SHP77 treated with DMSO at 0.1 percent for 48 hours (cell line): ENCODE data around the gene NDUFS6.

Experiments
- DNase-seq: peaks from one replicate; lab custom pipeline; 2025; lab: John Stamatoyannopoulos, UW

NDUFS6 gene

GRCh38 chr5:1817261-1818043, 16.2 kb downstream of the NDUFS6 start:
- no peak for DNase-seq

- DNase-seq: no peak
Measured at GRCh38 chr5:1818784-1819183, 17.6 kb downstream of the NDUFS6 start.

GRCh38 chr5:1819458-1819857, 18.3 kb downstream of the NDUFS6 start:
- DNase-seq: no peak

GRCh38 chr5:1820381-1820780, 19.2 kb downstream of the NDUFS6 start:
- DNase-seq: no peak

- no peak for DNase-seq
Measured at GRCh38 chr5:1820926-1821325, 19.7 kb downstream of the NDUFS6 start.

GRCh38 chr5:1821862-1822261, 20.7 kb downstream of the NDUFS6 start:
- DNase-seq: no peak

- no peak for DNase-seq
Measured at GRCh38 chr5:1823381-1824034, 22.3 kb downstream of the NDUFS6 start.

DNA sequence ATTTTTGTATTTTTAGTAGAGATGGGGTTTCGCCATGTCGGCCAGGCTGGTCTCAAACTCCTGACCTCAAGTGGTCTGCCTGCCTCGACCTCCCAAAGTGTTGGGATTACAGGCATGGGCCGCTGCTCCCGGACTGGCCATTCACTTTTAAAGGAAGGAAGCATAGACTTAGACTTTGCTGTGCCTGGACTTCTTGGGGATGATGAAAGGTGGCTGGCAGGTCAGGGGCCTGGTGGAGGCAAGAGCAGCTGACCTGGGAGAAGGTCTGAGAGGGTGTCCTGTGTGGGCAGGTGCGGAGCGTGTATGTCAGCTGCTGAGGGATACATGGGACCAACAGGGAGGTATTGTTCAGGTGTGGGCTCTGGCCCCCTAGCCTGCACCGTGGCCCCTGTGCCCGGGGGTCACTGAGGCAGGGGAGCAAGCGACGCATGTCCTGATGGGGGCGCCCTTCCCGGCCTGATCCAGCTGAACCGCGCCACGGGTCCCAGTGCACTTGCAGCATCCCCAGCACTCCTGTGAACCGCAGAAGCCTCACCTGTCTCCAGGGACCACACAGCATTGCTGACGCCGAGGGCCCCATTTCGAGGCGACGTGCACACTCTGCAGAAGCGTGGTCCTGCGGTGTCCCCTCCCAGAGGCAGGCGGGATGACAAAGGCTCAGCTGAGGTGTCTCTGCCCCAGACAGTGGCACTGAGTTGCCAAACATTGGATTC, 23.1 kb downstream of the NDUFS6 start:
- no peak for DNase-seq

- DNase-seq: no peak
Measured at GRCh38 chr5:1824903-1825841, 24.0 kb downstream of the NDUFS6 start.

GRCh38 chr5:1826235-1826980, 25.2 kb downstream of the NDUFS6 start:
- DNase-seq: no peak

GRCh38 chr5:1827025-1827885, 26.0 kb downstream of the NDUFS6 start:
- no peak for DNase-seq

- DNase-seq: no peak
Measured at GRCh38 chr5:1827886-1828397, 26.7 kb downstream of the NDUFS6 start.

DNA sequence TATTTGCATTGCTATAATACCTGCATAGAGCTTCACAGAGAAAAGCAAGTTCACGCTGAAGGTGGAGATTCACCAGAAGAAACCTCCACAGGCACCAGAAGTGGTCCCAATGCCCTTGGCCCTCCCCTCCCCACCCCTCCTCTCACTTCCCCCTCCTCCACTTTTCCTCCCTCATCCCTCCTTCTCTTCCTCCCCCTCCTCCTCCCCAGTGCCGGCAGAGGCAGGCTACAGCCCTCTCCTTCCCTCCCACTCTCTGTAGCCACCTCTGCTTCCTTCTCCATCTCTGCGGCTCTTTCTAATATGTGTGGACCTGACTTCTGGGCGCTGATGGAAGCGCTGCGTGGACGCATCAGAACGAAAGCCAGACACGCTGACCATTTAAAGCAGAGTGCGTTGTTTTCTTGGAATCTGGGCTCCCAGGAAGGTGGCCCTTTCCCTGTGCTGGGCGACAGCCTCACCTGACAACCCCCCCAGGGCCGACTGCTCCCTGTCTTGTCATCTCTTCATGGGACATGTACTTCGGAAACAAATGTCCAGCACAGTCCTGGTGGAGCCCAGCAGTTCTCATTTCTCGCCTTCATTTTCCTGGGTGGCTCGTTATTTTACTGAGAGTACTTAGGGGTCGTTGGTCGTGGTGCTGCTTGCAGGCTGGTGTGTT, 29.5 kb downstream of the NDUFS6 start:
- no peak for DNase-seq

- DNase-seq: no peak
Measured at GRCh38 chr5:1831257-1831656, 30.1 kb downstream of the NDUFS6 start.

- DNase-seq: no peak
Measured at GRCh38 chr5:1831677-1832313, 30.6 kb downstream of the NDUFS6 start.

- no peak for DNase-seq
Measured at GRCh38 chr5:1832511-1833250, 31.5 kb downstream of the NDUFS6 start.

GRCh38 chr5:1833264-1834021, 32.2 kb downstream of the NDUFS6 start:
- DNase-seq: no peak
